SK-N-SH (cell line): ENCODE results near the gene IL17RE. TPM values are rescaled to one million over a fixed set of nuclear protein-coding genes. Genes with fewer than 3 reads are reported as not detected.
A peak's percentile ranks its signal among the peaks of the same experiment; 100 is the strongest.

Source experiments
- CTCF ChIA-PET: fragments of 300-600, 350-600 bp; formaldehyde crosslinking; extraction: SDS; loops from one replicate; lab custom pipeline; 2021; lab: Yijun Ruan, JAX
- POLR2A ChIA-PET: fragments of 350-600 bp; sonication (Branson Sonifier 250); formaldehyde crosslinking; extraction: SDS; loops from one replicate; lab custom pipeline; 2020; ENCODE audit warnings: antibody characterized with exemption, inconsistent platforms; lab: Yijun Ruan, JAX
- DNase-seq: peaks from one replicate; pipeline ENCODE4 v3.0.0; 2012
- H2AFZ ChIP-seq: fragments of 200-600 bp; sonication (generic); 2 replicates; pipeline ENCODE4 v1.8.1; 2016; ENCODE audit warnings: antibody characterized with exemption, mild to moderate bottlenecking, low read depth
- H3F3A ChIP-seq: fragments of 200-600 bp; sonication (generic); replicated peaks from 2 replicates; pipeline ENCODE3; 2016; ENCODE audit warnings: antibody characterized with exemption, mild to moderate bottlenecking; ENCODE audit not compliant: insufficient read depth
- H3K27ac ChIP-seq, 2 experiments: fragments of 200-500 bp in 1 of 2; fragments of 200-600 bp in 1 of 2; sonication (Bioruptor generic) in 1 of 2; sonication (generic), shearing (Covaris generic) in 1 of 2; 2 replicates each; pipeline versions ENCODE4 v1.5.1 to v1.6.1; 2014 to 2016; ENCODE audit warnings: low read depth in 2 of 2, inconsistent platforms in 1 of 2, low read length in 1 of 2, mild to moderate bottlenecking in 1 of 2, mixed read lengths in 1 of 2
- H3K27me3 ChIP-seq: fragments of 200-600 bp; sonication (generic), shearing (Covaris generic); 2 replicates; pipeline ENCODE4 v1.6.1; 2016; ENCODE audit warnings: mixed run types; ENCODE audit not compliant: insufficient read depth
- H3K36me3 ChIP-seq, 2 experiments: fragments of 200-500 bp in 1 of 2; fragments of 200-600 bp in 1 of 2; sonication (Bioruptor generic) in 1 of 2; sonication (generic) in 1 of 2; replicated peaks in 1 of 2; 2 replicates each; pipeline versions ENCODE3 to v1.5.1; 2014 to 2016; ENCODE audit warnings: low read length in 1 of 2, mild to moderate bottlenecking in 1 of 2; ENCODE audit not compliant: insufficient read depth in 2 of 2, control insufficient read depth in 1 of 2
- H3K4me1 ChIP-seq, 2 experiments: fragments of 200-500 bp in 1 of 2; fragments of 200-600 bp in 1 of 2; sonication (Bioruptor generic) in 1 of 2; sonication (generic), shearing (Covaris generic) in 1 of 2; 2 replicates each; pipeline versions ENCODE4 v1.5.1 to v1.6.1; 2014 to 2016; ENCODE audit warnings: low read depth in 1 of 2, low read length in 1 of 2, mixed run types in 1 of 2; ENCODE audit not compliant: insufficient read depth in 2 of 2, control insufficient read depth in 1 of 2
- H3K4me2 ChIP-seq: fragments of 200-600 bp; sonication (generic), shearing (Covaris generic); 2 replicates; pipeline ENCODE4 v1.6.1; 2017; ENCODE audit warnings: mixed run types
- H3K4me3 ChIP-seq, 2 experiments: fragments of 200-500 bp in 1 of 2; fragments of 200-600 bp in 1 of 2; sonication (Bioruptor generic) in 1 of 2; sonication (generic), shearing (Covaris generic) in 1 of 2; 2 replicates each; pipeline versions ENCODE4 v1.5.1 to v1.8.1; 2014 to 2016; ENCODE audit warnings: low read depth in 2 of 2, inconsistent platforms in 1 of 2, low read length in 1 of 2, mild to moderate bottlenecking in 1 of 2, mixed read lengths in 1 of 2, moderate library complexity in 1 of 2
- H3K79me2 ChIP-seq: fragments of 200-600 bp; sonication (generic); 2 replicates; pipeline ENCODE4 v1.8.1; 2017; ENCODE audit warnings: mild to moderate bottlenecking; ENCODE audit not compliant: insufficient read depth
- H3K9ac ChIP-seq: fragments of 200-600 bp; sonication (generic); 2 replicates; pipeline ENCODE4 v1.6.1; 2017; ENCODE audit warnings: mixed run types
- H3K9me2 ChIP-seq: fragments of 200-600 bp; sonication (generic); 2 replicates; pipeline ENCODE4 v1.6.1; 2017; ENCODE audit warnings: mixed run types
- H3K9me3 ChIP-seq: fragments of 200-600 bp; sonication (generic); 2 replicates; pipeline ENCODE4 v1.6.1; 2017; ENCODE audit warnings: mixed run types, mild to moderate bottlenecking, moderate library complexity
- H4K20me1 ChIP-seq: fragments of 200-600 bp; sonication (generic); 2 replicates; pipeline ENCODE4 v1.6.1; 2017; ENCODE audit warnings: mild to moderate bottlenecking, mixed run types; ENCODE audit not compliant: insufficient read depth
- CHD2 ChIP-seq: fragments of 150-350 bp; IDR thresholded peaks from 2 replicates; pipeline ENCODE4 v1.6.1; 2018; ENCODE audit warnings: low read length; ENCODE audit not compliant: partially characterized antibody
- CTCF ChIP-seq: fragments of 200-600 bp; sonication (generic); IDR thresholded peaks from 2 replicates; pipeline ENCODE4 v1.6.1; 2017; ENCODE audit warnings: antibody characterized with exemption, mild to moderate bottlenecking, moderate library complexity
- MAX ChIP-seq: IDR thresholded peaks from 2 replicates; pipeline ENCODE4 v1.4.0; 2012; ENCODE audit warnings: low read depth
- NRF1 ChIP-seq: IDR thresholded peaks from 2 replicates; pipeline ENCODE4 v1.6.1; 2012; ENCODE audit warnings: low read depth, mild to moderate bottlenecking, low read length
- POLR2AphosphoS5 ChIP-seq: IDR thresholded peaks from 2 replicates; pipeline ENCODE4 v1.6.1; 2012; ENCODE audit warnings: low read depth, low read length
- RAD21 ChIP-seq: IDR thresholded peaks from 2 replicates; pipeline ENCODE4 v1.6.1; 2012; ENCODE audit warnings: mild to moderate bottlenecking, low read length
- RCOR1 ChIP-seq: fragments of 150-350 bp; IDR thresholded peaks from 2 replicates; pipeline ENCODE4 v1.6.1; 2017; ENCODE audit warnings: antibody characterized with exemption, low read length
- SMC3 ChIP-seq: IDR thresholded peaks from 2 replicates; pipeline ENCODE4 v1.6.1; 2012; ENCODE audit warnings: low read depth, low read length, improper control_type of control experiment
- TAF1 ChIP-seq: IDR thresholded peaks from 2 replicates; pipeline ENCODE4 v1.6.1; 2012; ENCODE audit warnings: low read depth, mild to moderate bottlenecking, low read length, moderate library complexity, borderline replicate concordance
- TCF12 ChIP-seq: IDR thresholded peaks from 2 replicates; pipeline ENCODE4 v1.4.0; 2012
- WGBS: methylation state at CpG from one replicate; pipeline ENCODE4 v1.1.6; 2017; ENCODE audit warnings: low lambda C conversion rate; 5-methylcytosine and 5-hydroxymethylcytosine counted together
- polyA plus RNA-seq, 3 experiments: library from polyadenylated mRNA; depleted of rRNA; stranded (reverse); fragments of >200 nt; gene quantifications; 2 replicates each; pipeline ENCODE4 v1.2.3, GENCODE V29; 2012

Gene IL17RE
- polyA plus RNA-seq, 1 of the 3 experiments (the other 2 are of a cell fraction): 0.95 TPM

GRCh38 chr3:9946112-9947024 is 43.7 kb downstream of the IL17RE start:
- Histone ChIP-seq H3K9me2 (no peaks in the 10 kb centered on the region), H4K20me1 (no peaks in the 10 kb centered on the region), H3K9me3 (no peaks in the 10 kb centered on the region), H3K27me3 (no peaks in the 10 kb centered on the region), H3K9ac (no peak overlapping the region; the same call in 1 of the 2 replicates), H2AFZ (no peak overlapping the region), H3K4me2 (0 out of 2 replicates have a peak overlapping the region, but pooled peaks have one; percentile 19), H3F3A (peaks cover 4% of the 10 kb centered on the region), H3K36me3 (peaks cover 0 to 18% of the 10 kb centered on the region in 2 experiments), H3K79me2 (no peaks in the 10 kb centered on the region), H3K4me3 (peak overlapping the region; percentile 41; a peak in 3 of 4 replicates), H3K27ac (peak overlapping the region in 1 of 2 experiments; percentile 43; a peak in 1 of 4 replicates), H3K4me1 (peaks cover 0 to 7% of the 10 kb centered on the region in 2 experiments; a peak in 1 of 4 replicates)
- ChIA-PET POLR2A (interaction anchor here (0.7 to 6.8 kb wide), 6 partner anchors 12 to 102 kb away, joined by 3 to 58 read pairs (median 3); partner anchors contain the start of genes CRELD1 and RPUSD3), CTCF (interaction anchor here (0.6 to 2.0 kb wide), 20 partner anchors 8 to 443 kb away, joined by 3 to 38 read pairs (median 4); partner anchors contain the start of genes CRELD1 and IL17RE)
- WGBS: 61% methylated on average over 37 of the region's 90 CpGs
- TF ChIP-seq NRF1 (peak; percentile 80), MAX (peak; percentile 59; the same call in 1 of the 2 replicates), POLR2AphosphoS5 (peak; percentile 53), RAD21 (peak; percentile 48), TAF1 (peak; percentile 57; the same call in 1 of the 2 replicates), RCOR1 (no peak), CTCF (peak; percentile 52), CHD2 (peak; percentile 9), SMC3 (peak; percentile 15; the same call in 1 of the 2 replicates), TCF12 (no peak)
- DNase-seq: peak; percentile 89
